Hematopoietic multipotent progenitor cell treated with erythropoietin and hydrocortisone succinate and interleukin-3 and kit ligand, for 17 days (in vitro differentiated cells): ENCODE measurements around the gene TPSG1.
"Not testable (repeated sequence)": the region's sequence is repeated elsewhere in the genome, so short reads cannot be mapped to it uniquely, and the experiment has no call there.

Source experiments
- DNase-seq: peaks from one replicate; pipeline ENCODE4 v3.0.0-alpha.2; 2015; ENCODE audit warnings: low spot score

The TPSG1 gene

GRCh38 chr16:1215574-1216295 is 9.3 kb downstream of the TPSG1 start:
- no peak for DNase-seq

- no peak for DNase-seq
Measured at GRCh38 chr16:1214719-1215118, 10.3 kb downstream of the TPSG1 start.

- no peak for DNase-seq
Measured at GRCh38 chr16:1213796-1214372, 11.2 kb downstream of the TPSG1 start.

- no peak for DNase-seq
Measured at GRCh38 chr16:1213231-1213630, 11.8 kb downstream of the TPSG1 start.

- DNase-seq: no peak
Measured at GRCh38 chr16:1212616-1213194, 12.4 kb downstream of the TPSG1 start.

GRCh38 chr16:1211451-1212268 is 13.4 kb downstream of the TPSG1 start:
- DNase-seq: no peak

GRCh38 chr16:1210461-1210860 is 14.6 kb downstream of the TPSG1 start:
- no peak for DNase-seq

GRCh38 chr16:1209081-1209480 is 16.0 kb downstream of the TPSG1 start:
- DNase-seq: no peak

GRCh38 chr16:1208239-1208830 is 16.7 kb downstream of the TPSG1 start:
- DNase-seq: no peak

GRCh38 chr16:1206786-1207185 is 18.3 kb downstream of the TPSG1 start:
- DNase-seq: no peak

- DNase-seq: no peak
Measured at GRCh38 chr16:1206326-1206725, 18.7 kb downstream of the TPSG1 start.

- DNase-seq: no peak
Measured at GRCh38 chr16:1204933-1205332, 20.1 kb downstream of the TPSG1 start.

GRCh38 chr16:1202274-1202673 is 22.8 kb downstream of the TPSG1 start:
- DNase-seq: no peak

GRCh38 chr16:1201444-1201843 is 23.6 kb downstream of the TPSG1 start:
- no peak for DNase-seq

GRCh38 chr16:1200014-1200627 is 24.9 kb downstream of the TPSG1 start:
- DNase-seq: no peak

GRCh38 chr16:1199347-1200013 is 25.6 kb downstream of the TPSG1 start:
- DNase-seq: no peak

- not testable (repeated sequence) for DNase-seq
Measured at GRCh38 chr16:1198671-1199346, 26.3 kb downstream of the TPSG1 start.

GRCh38 chr16:1198194-1198593 is 26.9 kb downstream of the TPSG1 start:
- DNase-seq: no peak

- DNase-seq: no peak
Measured at GRCh38 chr16:1197237-1197866, 27.7 kb downstream of the TPSG1 start.

GRCh38 chr16:1196494-1196893 is 28.6 kb downstream of the TPSG1 start:
- no peak for DNase-seq

- DNase-seq: no peak
Measured at GRCh38 chr16:1195393-1195666, 29.7 kb downstream of the TPSG1 start.
